H1 (cell line): ENCODE data around the gene VPS50. TPM values are rescaled to one million over a fixed set of nuclear protein-coding genes. Genes with fewer than 3 reads are reported as not detected.

Source experiments
- CTCF ChIA-PET: fragments of 300-600 bp; sonication (Branson Sonifier 250); formaldehyde crosslinking; loops from one replicate; lab custom pipeline; 2021; ENCODE audit not compliant: partially characterized antibody; lab: Charles Lee
- POLR2A ChIA-PET: fragments of 300-600 bp; sonication (Branson Sonifier 250); formaldehyde crosslinking; loops from one replicate; lab custom pipeline; 2021; ENCODE audit warnings: inconsistent platforms; ENCODE audit not compliant: partially characterized antibody; lab: Charles Lee
- DNase-seq, 2 experiments: peaks; one replicate each; pipeline versions ENCODE4 v3.0.0 to v3.0.0-alpha.2; 2010 to 2022; ENCODE audit warnings: low spot score in 2 of 2, low read depth in 1 of 2, mixed read lengths in 1 of 2
- FAIRE-seq: peaks from 2 replicates; lab custom pipeline; 2011; peaks lifted over from hg19 to GRCh38; lab: Jason Lieb, UNC
- H2AFZ ChIP-seq: 2 replicates; pipeline ENCODE4 v1.8.1; 2012; ENCODE audit warnings: low read length, inconsistent platforms
- H2AK5ac ChIP-seq: 2 replicates; pipeline ENCODE4 v1.6.1; 2013; ENCODE audit warnings: low read depth, low read length
- H2BK120ac ChIP-seq: replicated peaks from 2 replicates; pipeline ENCODE3; 2013; ENCODE audit warnings: low read depth, low read length, inconsistent platforms
- H2BK12ac ChIP-seq: 2 replicates; pipeline ENCODE4 v1.6.1; 2013; ENCODE audit warnings: low read depth, low read length
- H2BK15ac ChIP-seq: 2 replicates; pipeline ENCODE4 v1.6.1; 2013; ENCODE audit warnings: low read length
- H2BK20ac ChIP-seq: 2 replicates; pipeline ENCODE4 v1.6.1; 2013; ENCODE audit warnings: low read length
- H2BK5ac ChIP-seq: 2 replicates; pipeline ENCODE4 v1.6.1; 2013; ENCODE audit warnings: low read depth, low read length
- H3K14ac ChIP-seq: 2 replicates; pipeline ENCODE4 v1.6.1; 2013; ENCODE audit warnings: inconsistent platforms; ENCODE audit not compliant: insufficient read length
- H3K18ac ChIP-seq: 2 replicates; pipeline ENCODE4 v1.6.1; 2013; ENCODE audit warnings: low read length; ENCODE audit errors: extremely low read depth
- H3K23ac ChIP-seq: 2 replicates; pipeline ENCODE4 v1.6.1; 2013; ENCODE audit warnings: inconsistent platforms; ENCODE audit not compliant: insufficient read length
- H3K23me2 ChIP-seq: 2 replicates; pipeline ENCODE4 v1.6.1; 2013; ENCODE audit warnings: low read depth, low read length
- H3K27ac ChIP-seq: 2 replicates; pipeline ENCODE4 v1.6.1; 2011; ENCODE audit warnings: low read depth, low read length, inconsistent platforms
- H3K27me3 ChIP-seq, 4 experiments: replicated peaks in 1 of 4; 1 replicate in 1 of 4; 2 replicates in 3 of 4; pipeline versions ENCODE4 v1.6.1 to v1.8.1; 2011 to 2013; ENCODE audit warnings: low read length in 3 of 4, mild to moderate bottlenecking in 3 of 4, inconsistent platforms in 2 of 4, mixed read lengths in 2 of 4, moderate library complexity in 1 of 4; ENCODE audit not compliant: control insufficient read depth in 3 of 4, insufficient read depth in 3 of 4; ENCODE audit errors: extremely low read depth in 1 of 4
- H3K36me3 ChIP-seq, 4 experiments: 2 replicates each; pipeline versions ENCODE4 v1.6.1 to v1.8.1; 2011 to 2013; ENCODE audit warnings: mild to moderate bottlenecking in 4 of 4, low read length in 3 of 4, moderate library complexity in 2 of 4, control low read depth in 1 of 4, inconsistent platforms in 1 of 4; ENCODE audit not compliant: insufficient read depth in 4 of 4, control insufficient read depth in 2 of 4
- H3K4ac ChIP-seq: replicated peaks from 2 replicates; pipeline ENCODE3; 2013; ENCODE audit warnings: low read length, low read depth, mixed read lengths, inconsistent platforms; ENCODE audit not compliant: insufficient read length
- H3K4me1 ChIP-seq, 4 experiments: replicated peaks in 1 of 4; 1 replicate in 1 of 4; 2 replicates in 3 of 4; pipeline versions ENCODE4 v1.6.1 to v1.8.1; 2011 to 2013; ENCODE audit warnings: low read length in 3 of 4, inconsistent platforms in 2 of 4, mixed read lengths in 1 of 4; ENCODE audit not compliant: insufficient read depth in 4 of 4, control insufficient read depth in 3 of 4
- H3K4me2 ChIP-seq, 2 experiments: 2 replicates each; pipeline versions ENCODE4 v1.6.1 to v1.8.1; 2011 to 2013; ENCODE audit warnings: low read depth in 2 of 2, low read length in 2 of 2, control low read depth in 1 of 2, inconsistent platforms in 1 of 2, mild to moderate bottlenecking in 1 of 2; ENCODE audit not compliant: insufficient read depth in 1 of 2
- H3K4me3 ChIP-seq, 4 experiments: fragments of 200-600, 300-600 bp in 1 of 4; sonication (generic), shearing (Covaris generic), sonication (Bioruptor Twin) in 1 of 4; 2 replicates each; pipeline versions ENCODE4 v1.5.1 to v1.8.1; 2011 to 2016; ENCODE audit warnings: low read length in 4 of 4, low read depth in 3 of 4, control low read depth in 2 of 4, inconsistent platforms in 2 of 4, mild to moderate bottlenecking in 2 of 4, mixed read lengths in 1 of 4, moderate library complexity in 1 of 4; ENCODE audit not compliant: insufficient read depth in 2 of 4; ENCODE audit errors: extremely low read depth in 1 of 4
- H3K56ac ChIP-seq: replicated peaks from 2 replicates; pipeline ENCODE3; 2013; ENCODE audit warnings: low read depth, mild to moderate bottlenecking, mixed read lengths, low read length, inconsistent platforms; ENCODE audit not compliant: insufficient read length
- H3K79me1 ChIP-seq: 2 replicates; pipeline ENCODE4 v1.6.1; 2013; ENCODE audit warnings: low read depth, low read length, control low read depth
- H3K79me2 ChIP-seq, 2 experiments: 2 replicates each; pipeline versions ENCODE4 v1.6.1 to v1.8.1; 2012 to 2013; ENCODE audit warnings: low read length in 2 of 2, mild to moderate bottlenecking in 2 of 2, inconsistent platforms in 1 of 2; ENCODE audit not compliant: insufficient read depth in 2 of 2, control insufficient read depth in 1 of 2
- H3K9ac ChIP-seq, 4 experiments: replicated peaks in 1 of 4; 1 replicate in 1 of 4; 2 replicates in 3 of 4; pipeline versions ENCODE4 v1.6.1 to v1.8.1; 2011 to 2013; ENCODE audit warnings: low read depth in 3 of 4, low read length in 3 of 4, control low read depth in 2 of 4, mild to moderate bottlenecking in 2 of 4, moderate library complexity in 2 of 4, inconsistent platforms in 1 of 4; ENCODE audit errors: extremely low read depth in 1 of 4
- H3K9me3 ChIP-seq, 2 experiments: 2 replicates each; pipeline versions ENCODE4 v1.6.1 to v1.8.1; 2012 to 2013; ENCODE audit warnings: mild to moderate bottlenecking in 2 of 2, moderate library complexity in 2 of 2, control low read depth in 1 of 2, inconsistent platforms in 1 of 2, low read depth in 1 of 2, low read length in 1 of 2, mixed read lengths in 1 of 2; ENCODE audit not compliant: insufficient read depth in 2 of 2
- H4K20me1 ChIP-seq, 2 experiments: replicated peaks in 1 of 2; 2 replicates each; pipeline versions ENCODE3 to v1.8.1; 2011 to 2013; ENCODE audit warnings: inconsistent platforms in 2 of 2, low read length in 2 of 2, mild to moderate bottlenecking in 1 of 2; ENCODE audit not compliant: insufficient read depth in 2 of 2, control insufficient read depth in 1 of 2
- H4K5ac ChIP-seq: 2 replicates; pipeline ENCODE4 v1.6.1; 2013; ENCODE audit warnings: low read length, low read depth, mixed read lengths, inconsistent platforms; ENCODE audit not compliant: insufficient read length
- H4K8ac ChIP-seq: 2 replicates; pipeline ENCODE4 v1.8.0; 2013; ENCODE audit warnings: mild to moderate bottlenecking, moderate library complexity, low read length, inconsistent platforms; ENCODE audit not compliant: insufficient read depth; ENCODE audit errors: extremely low read depth
- H4K91ac ChIP-seq: replicated peaks from 2 replicates; pipeline ENCODE3; 2013; ENCODE audit warnings: low read length, mixed read lengths, inconsistent platforms; ENCODE audit not compliant: insufficient read length
- BACH1 ChIP-seq: IDR thresholded peaks from 2 replicates; pipeline ENCODE4 v1.6.1; 2012; ENCODE audit warnings: low read length, improper control_type of control experiment
- CBX5 ChIP-seq: fragments of 300-800, 300-1000 bp; sonication (generic); IDR thresholded peaks from 2 replicates; pipeline ENCODE4 v1.7.1; 2016; ENCODE audit warnings: antibody characterized with exemption, low read length, low read depth
- NRF1 ChIP-seq: IDR thresholded peaks from 2 replicates; pipeline ENCODE4 v1.6.1; 2011; ENCODE audit warnings: mild to moderate bottlenecking, low read depth, low read length, improper control_type of control experiment
- RXRA ChIP-seq: IDR thresholded peaks from 2 replicates; pipeline ENCODE4 v1.6.1; 2011; ENCODE audit warnings: low read depth, mild to moderate bottlenecking, low read length, moderate library complexity; ENCODE audit not compliant: insufficient read depth
- SRF ChIP-seq: IDR thresholded peaks from 2 replicates; pipeline ENCODE4 v1.6.1; 2011; ENCODE audit warnings: mild to moderate bottlenecking, low read depth, low read length, moderate library complexity
- USF2 ChIP-seq: IDR thresholded peaks from 2 replicates; pipeline ENCODE4 v1.6.1; 2011; ENCODE audit warnings: low read length, improper control_type of control experiment
- WGBS, 2 experiments: shearing (Covaris generic) in 1 of 2; methylation state at CpG; one replicate each; pipeline versions ENCODE4 v1.1.6 to v1.1.7; 2013 to 2015; ENCODE audit warnings: low lambda C conversion rate in 2 of 2, mixed read lengths in 2 of 2, inconsistent platforms in 1 of 2, low coverage in 1 of 2, missing lambda C conversion rate in 1 of 2; ENCODE audit not compliant: insufficient replicate concordance in 2 of 2, insufficient coverage in 1 of 2, insufficient read length in 1 of 2; ENCODE audit errors: extremely low coverage in 1 of 2, missing lambda C conversion rate in 1 of 2; 5-methylcytosine and 5-hydroxymethylcytosine counted together
- polyA plus RNA-seq, 7 experiments: library from polyadenylated mRNA; depleted of rRNA in 3 of 7; stranded (reverse) in 5 of 7; unstranded in 2 of 7; fragments of >200 nt in 5 of 7; fragments of 200-250 nt in 2 of 7; gene quantifications; 1 replicate in 5 of 7; 2 replicates in 1 of 7; 4 replicates in 1 of 7; pipeline versions ENCODE4 v1.2.1 to v1.2.3, GENCODE V29; 2011 to 2013; ENCODE audit warnings: missing spikeins in 2 of 7, mixed read lengths in 2 of 7
- total RNA-seq: library from RNA; stranded (reverse); fragmentation: NEBNext Ultra II Directional; extraction: Animal tissue kit (Norgen Biotek cat#: 25700); gene quantifications from 2 replicates; pipeline ENCODE4 v1.2.1, GENCODE V29; 2021

Gene VPS50
- total and polyA plus RNA-seq, 2 of the 8 experiments (the other 6 are each of a cell fraction or from before 2014, with no cell fraction given): 3.7 to 9.3 TPM

- no peak overlapping the region for H2BK15ac ChIP-seq
- no peaks in the 10 kb centered on the region for H4K20me1 ChIP-seq
- H3K23ac ChIP-seq: no peak overlapping the region
- H3K36me3 ChIP-seq: no peaks in the 10 kb centered on the region
- H3K4me3 ChIP-seq: no peak overlapping the region
- no peaks in the 10 kb centered on the region for H3K4me1 ChIP-seq
- no peak overlapping the region for H2AFZ ChIP-seq
- H3K27ac ChIP-seq: no peak overlapping the region
- no peak overlapping the region for H4K5ac ChIP-seq
- H2BK12ac ChIP-seq: no peak overlapping the region
- H3K56ac ChIP-seq: no peak overlapping the region
- no peak overlapping the region for H3K4me2 ChIP-seq
- no peaks in the 10 kb centered on the region for H3K23me2 ChIP-seq
- no peak overlapping the region for H2AK5ac ChIP-seq
- H3K14ac ChIP-seq: no peak overlapping the region
- no peak overlapping the region for H2BK20ac ChIP-seq
- H2BK5ac ChIP-seq: no peak overlapping the region
- no peak overlapping the region for H3K9ac ChIP-seq
- H4K91ac ChIP-seq: no peak overlapping the region
- H3K18ac ChIP-seq: no peak overlapping the region
- no peaks in the 10 kb centered on the region for H3K79me2 ChIP-seq
- H3K27me3 ChIP-seq: no peaks in the 10 kb centered on the region
- ChIA-PET CTCF (interaction anchor here (0.9 to 1.6 kb wide), 3 partner anchors 8 to 35 kb away, joined by 3 to 5 read pairs (median 3); no protein-coding TSS in a partner anchor), POLR2A (no interaction called here)
- H3K4ac ChIP-seq: no peak overlapping the region
- H3K9me3 ChIP-seq: no peaks in the 10 kb centered on the region
- H4K8ac ChIP-seq: no peak overlapping the region
- no peak overlapping the region for H2BK120ac ChIP-seq
- TF ChIP-seq USF2: no peak
- no peak for TF ChIP-seq SRF
- no peak for TF ChIP-seq RXRA
- TF ChIP-seq CBX5: no peak
- TF ChIP-seq NRF1: no peak
- TF ChIP-seq BACH1: no peak
- H3K79me1 ChIP-seq: no peaks in the 10 kb centered on the region
- WGBS, 2 experiments: 44% methylated on average over 2 of the region's 2 CpGs; no CpG with 5 or more reads in 1 of the 2 experiments
- FAIRE-seq (no peak), DNase-seq (no peak)
These were observed 135.1 kb downstream of the VPS50 start for GRCh38 chr7:93367254-93367653.
